Progenitor cell of endocrine pancreas (in vitro differentiated cells): ENCODE data around the gene DLGAP1. TPM values are rescaled to one million over a fixed set of nuclear protein-coding genes. Genes with fewer than 3 reads are reported as not detected.

Experiments
- DNase-seq: peaks from one replicate; pipeline ENCODE4 v3.0.0; 2021; ENCODE audit warnings: low spot score; ENCODE audit not compliant: unreplicated experiment
- H3K27ac Mint-ChIP-seq: 2 replicates; pipeline ENCODE4 v1.8.0; 2021; ENCODE audit warnings: mild to moderate bottlenecking, moderate library complexity, mixed read lengths
- H3K27me3 Mint-ChIP-seq: 2 replicates; pipeline ENCODE4 v1.8.0; 2021; ENCODE audit warnings: mixed read lengths
- H3K36me3 Mint-ChIP-seq: 2 replicates; pipeline ENCODE4 v1.8.0; 2022; ENCODE audit warnings: mixed read lengths; ENCODE audit not compliant: insufficient read depth
- H3K4me1 Mint-ChIP-seq: 2 replicates; pipeline ENCODE4 v1.8.0; 2021; ENCODE audit warnings: low read depth, mixed read lengths
- H3K4me3 Mint-ChIP-seq: 2 replicates; pipeline ENCODE4 v1.8.0; 2021; ENCODE audit warnings: low read depth, mild to moderate bottlenecking, moderate library complexity, mixed read lengths
- H3K9me3 Mint-ChIP-seq: 2 replicates; pipeline ENCODE4 v1.8.0; 2021; ENCODE audit warnings: low read depth, mixed read lengths
- CTCF ChIP-seq: fragments of 200-600 bp; sonication (generic); IDR thresholded peaks from one replicate; pipeline ENCODE4 v1.5.0; 2021; ENCODE audit warnings: antibody characterized with exemption, mild to moderate bottlenecking; ENCODE audit not compliant: unreplicated experiment
- total RNA-seq: library from RNA; stranded (reverse); gene quantifications from 2 replicates; pipeline ENCODE4 v1.2.1, GENCODE V29; 2021

DLGAP1 gene
- total RNA-seq, 1 donor from 2014 or later, result 16.7 TPM

GRCh38 chr18:4211111-4211837 lies 243.8 kb downstream of the DLGAP1 start:
- H3K4me1 Mint-ChIP-seq, result no peaks in the 10 kb centered on the region
- H3K36me3 Mint-ChIP-seq, result no peaks in the 10 kb centered on the region
- H3K27ac Mint-ChIP-seq, result no peak overlapping the region
- no peak for DNase-seq
- no peaks in the 10 kb centered on the region for H3K27me3 Mint-ChIP-seq
- H3K4me3 Mint-ChIP-seq, result no peak overlapping the region
- no peak for TF ChIP-seq CTCF
- H3K9me3 Mint-ChIP-seq, result no peaks in the 10 kb centered on the region

GRCh38 chr18:4208366-4208765 lies 246.7 kb downstream of the DLGAP1 start:
- no peaks in the 10 kb centered on the region for H3K36me3 Mint-ChIP-seq
- H3K4me3 Mint-ChIP-seq, result no peak overlapping the region
- H3K9me3 Mint-ChIP-seq, result no peaks in the 10 kb centered on the region
- no peak for DNase-seq
- no peaks in the 10 kb centered on the region for H3K27me3 Mint-ChIP-seq
- H3K4me1 Mint-ChIP-seq, result no peaks in the 10 kb centered on the region
- TF ChIP-seq CTCF, result no peak
- no peak overlapping the region for H3K27ac Mint-ChIP-seq

GRCh38 chr18:4207383-4207985 lies 247.6 kb downstream of the DLGAP1 start:
- Mint-ChIP-seq H3K27ac (no peak overlapping the region), H3K4me1 (no peaks in the 10 kb centered on the region), H3K36me3 (no peaks in the 10 kb centered on the region), H3K4me3 (no peak overlapping the region), H3K9me3 (no peaks in the 10 kb centered on the region), H3K27me3 (no peaks in the 10 kb centered on the region)
- no peak for DNase-seq
- no peak for TF ChIP-seq CTCF

- no peak for DNase-seq
- H3K9me3 Mint-ChIP-seq, result no peaks in the 10 kb centered on the region
- no peaks in the 10 kb centered on the region for H3K36me3 Mint-ChIP-seq
- TF ChIP-seq CTCF, result no peak
- H3K27ac Mint-ChIP-seq, result no peak overlapping the region
- H3K4me3 Mint-ChIP-seq, result no peak overlapping the region
- H3K4me1 Mint-ChIP-seq, result no peaks in the 10 kb centered on the region
- H3K27me3 Mint-ChIP-seq, result no peaks in the 10 kb centered on the region
Measured at GRCh38 chr18:4204438-4204720, 250.7 kb downstream of the DLGAP1 start.

- no peak for TF ChIP-seq CTCF
- DNase-seq, result no peak
- H3K4me1 Mint-ChIP-seq, result no peaks in the 10 kb centered on the region
- H3K4me3 Mint-ChIP-seq, result no peak overlapping the region
- H3K36me3 Mint-ChIP-seq, result no peaks in the 10 kb centered on the region
- no peaks in the 10 kb centered on the region for H3K27me3 Mint-ChIP-seq
- H3K9me3 Mint-ChIP-seq, result no peaks in the 10 kb centered on the region
- no peak overlapping the region for H3K27ac Mint-ChIP-seq
Measured at GRCh38 chr18:4203568-4204437, 251.3 kb downstream of the DLGAP1 start.
